HepG2 (cell line): ENCODE data around the gene HIGD1A. TPM values are rescaled to one million over a fixed set of nuclear protein-coding genes. Genes with fewer than 3 reads are reported as not detected.

Experiments
- GATA4 ChIP-seq: sonication (generic); IDR thresholded peaks from 2 replicates; pipeline ENCODE4 v1.6.1; 2016; ENCODE audit warnings: antibody characterized with exemption, low read depth, borderline replicate concordance
- HMG20B ChIP-seq: conservative IDR thresholded peaks from 2 replicates; pipeline ENCODE4 v1.6.1; 2016; ENCODE audit warnings: missing genetic modification reagents, missing compliant biosample characterization
- HOXA9 ChIP-seq: sonication (generic); formaldehyde crosslinking; IDR thresholded peaks from 2 replicates; pipeline ENCODE4 v1.8.1; 2022; ENCODE audit warnings: missing genetic modification reagents, mild to moderate bottlenecking, moderate library complexity, borderline replicate concordance
- IKZF5 ChIP-seq: IDR thresholded peaks from 2 replicates; pipeline ENCODE4 v1.6.1; 2018; ENCODE audit warnings: missing genetic modification reagents, mild to moderate bottlenecking, missing compliant biosample characterization
- KAT8 ChIP-seq: IDR thresholded peaks from 2 replicates; pipeline ENCODE4 v1.6.1; 2016; ENCODE audit warnings: missing genetic modification reagents, missing compliant biosample characterization
- MATR3 ChIP-seq: sonication (generic); formaldehyde crosslinking; IDR thresholded peaks from 2 replicates; pipeline ENCODE4 v1.4.0; 2020; ENCODE audit warnings: missing genetic modification reagents
- PLRG1 ChIP-seq: fragments of 450-650 bp; conservative IDR thresholded peaks from 2 replicates; pipeline ENCODE4 v1.6.1; 2016
- POLR2AphosphoS2 ChIP-seq: IDR thresholded peaks from 2 replicates; pipeline ENCODE4 v1.6.1; 2011; ENCODE audit warnings: low read depth, low read length, improper control_type of control experiment
- STAT5B ChIP-seq: sonication (generic); formaldehyde crosslinking; IDR thresholded peaks from 2 replicates; pipeline ENCODE4 v1.4.0; 2020; ENCODE audit warnings: missing genetic modification reagents
- THAP7 ChIP-seq: sonication (generic); formaldehyde crosslinking; IDR thresholded peaks from 2 replicates; pipeline ENCODE4 v1.8.1; 2023; ENCODE audit warnings: mild to moderate bottlenecking, missing genetic modification reagents
- ZBTB25 ChIP-seq: IDR thresholded peaks from 2 replicates; pipeline ENCODE4 v1.6.1; 2018; ENCODE audit warnings: missing genetic modification reagents
- ZNF101 ChIP-seq: sonication (generic); formaldehyde crosslinking; IDR thresholded peaks from 2 replicates; pipeline ENCODE4 v1.4.0; 2020; ENCODE audit warnings: mild to moderate bottlenecking, low read depth, missing genetic modification reagents, borderline replicate concordance
- ZNF354B ChIP-seq: sonication (generic); formaldehyde crosslinking; IDR thresholded peaks from 2 replicates; pipeline ENCODE4 v1.8.0; 2022; ENCODE audit warnings: mild to moderate bottlenecking, missing genetic modification reagents
- ZNF773 ChIP-seq: sonication (generic); formaldehyde crosslinking; IDR thresholded peaks from 2 replicates; pipeline ENCODE4 v1.4.0; 2020; ENCODE audit warnings: missing genetic modification reagents, borderline replicate concordance
- ZNF782 ChIP-seq: sonication (generic); formaldehyde crosslinking; IDR thresholded peaks from 2 replicates; pipeline ENCODE4 v1.4.0; 2020; ENCODE audit warnings: missing genetic modification reagents, mild to moderate bottlenecking, borderline replicate concordance
- polyA plus RNA-seq, 8 experiments: library from polyadenylated mRNA; depleted of rRNA in 3 of 8; stranded (reverse) in 7 of 8; unstranded in 1 of 8; fragments of >200 nt; fragmentation: Illumina TruSeq in 4 of 8; extraction: Trizol in 4 of 8; gene quantifications; 2 replicates each; pipeline versions ENCODE4 v1.2.1 to v1.2.3, GENCODE V29; 2011 to 2016; ENCODE audit warnings: low read depth in 4 of 8, missing spikeins in 1 of 8, mixed read lengths in 1 of 8; ENCODE audit not compliant: insufficient read depth in 1 of 8
- total RNA-seq, 5 experiments: library from RNA; depleted of rRNA; stranded (reverse); fragments of >200 nt; fragmentation: Illumina TruSeq; extraction: Trizol; gene quantifications; 2 replicates each; pipeline ENCODE4 v1.2.3, GENCODE V29; 2016; ENCODE audit warnings: low read depth in 1 of 5
- TF ChIP-seq, protein P1 (sequence below): sonication (generic); formaldehyde crosslinking; IDR thresholded peaks from 2 replicates; pipeline ENCODE4 v1.4.0; 2020; ENCODE audit warnings: mild to moderate bottlenecking, missing genetic modification reagents, borderline replicate concordance
- TF ChIP-seq, protein P2 (sequence below): sonication (generic); formaldehyde crosslinking; IDR thresholded peaks from 2 replicates; pipeline ENCODE4 v1.4.0; 2020; ENCODE audit warnings: missing genetic modification reagents, borderline replicate concordance
- TF ChIP-seq, protein P3 (sequence below): sonication (generic); formaldehyde crosslinking; conservative IDR thresholded peaks from 2 replicates; pipeline ENCODE4 v1.4.0; 2020; ENCODE audit warnings: missing genetic modification reagents

HIGD1A gene
- total and polyA plus RNA-seq, 2 of the 13 experiments (the other 11 are each of a cell fraction or from before 2014, with no cell fraction given) = 222 to 253 TPM

DNA sequence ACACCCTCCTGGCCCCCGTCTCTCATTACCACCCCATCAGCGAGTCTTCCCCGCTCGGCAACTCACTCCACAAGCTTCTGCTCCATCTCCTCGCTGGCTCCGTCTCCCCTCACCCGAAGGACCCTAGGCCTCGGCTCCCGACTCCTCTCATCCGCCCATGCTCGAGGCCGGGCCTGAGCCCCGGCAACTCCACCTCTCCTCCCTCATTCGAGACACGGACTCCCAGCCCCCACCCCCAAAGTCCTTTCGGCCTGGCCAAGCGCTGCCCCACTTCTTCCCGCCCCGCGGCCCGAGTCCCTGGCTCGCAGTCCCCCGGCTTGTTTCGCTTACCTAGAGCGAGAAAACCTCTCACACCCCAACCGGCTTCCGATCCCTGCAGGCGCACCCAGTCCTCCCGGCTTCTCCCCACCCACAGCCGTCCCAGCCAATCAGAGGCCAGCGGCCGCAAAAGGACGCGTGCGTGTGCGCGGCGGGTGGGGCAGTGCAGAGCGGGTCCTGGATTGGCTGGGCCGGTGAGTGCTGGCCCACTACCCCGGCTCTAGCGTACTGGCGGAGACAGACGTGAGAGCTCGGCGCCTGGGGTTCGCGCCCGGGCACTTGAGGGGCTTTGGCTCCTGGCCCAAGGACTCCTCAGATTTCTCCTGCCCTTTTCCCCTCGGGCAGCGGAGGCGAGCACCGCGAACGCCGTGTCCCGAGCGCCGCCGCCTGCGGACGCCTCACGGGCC is at the start of gene HIGD1A (continued):
- TF ChIP-seq HOXA9 (CRISPR knock-in tag) (no peak), ZNF101 (no peak), GATA4 (peak; percentile 34; the same call in 1 of the 2 replicates), ZBTB25 (CRISPR knock-in tag) (no peak), PLRG1 (no peak), STAT5B (no peak), KAT8 (peak; percentile 69; the same call in 1 of the 2 replicates), POLR2AphosphoS2 (peak; percentile 81), MATR3 (no peak), ZNF773 (CRISPR knock-in tag) (0 out of 2 replicates have a peak, but pooled peaks have one; percentile 21), THAP7 (0 out of 2 replicates have a peak, but pooled peaks have one; percentile 51), IKZF5 (CRISPR knock-in tag) (peak; percentile 61; the same call in 1 of the 2 replicates), ZNF354B (CRISPR knock-in tag) (no peak), ZNF782 (CRISPR knock-in tag) (no peak; the same call in 1 of the 2 replicates), HMG20B (no peak)
- TF ChIP-seq, protein P1, sequence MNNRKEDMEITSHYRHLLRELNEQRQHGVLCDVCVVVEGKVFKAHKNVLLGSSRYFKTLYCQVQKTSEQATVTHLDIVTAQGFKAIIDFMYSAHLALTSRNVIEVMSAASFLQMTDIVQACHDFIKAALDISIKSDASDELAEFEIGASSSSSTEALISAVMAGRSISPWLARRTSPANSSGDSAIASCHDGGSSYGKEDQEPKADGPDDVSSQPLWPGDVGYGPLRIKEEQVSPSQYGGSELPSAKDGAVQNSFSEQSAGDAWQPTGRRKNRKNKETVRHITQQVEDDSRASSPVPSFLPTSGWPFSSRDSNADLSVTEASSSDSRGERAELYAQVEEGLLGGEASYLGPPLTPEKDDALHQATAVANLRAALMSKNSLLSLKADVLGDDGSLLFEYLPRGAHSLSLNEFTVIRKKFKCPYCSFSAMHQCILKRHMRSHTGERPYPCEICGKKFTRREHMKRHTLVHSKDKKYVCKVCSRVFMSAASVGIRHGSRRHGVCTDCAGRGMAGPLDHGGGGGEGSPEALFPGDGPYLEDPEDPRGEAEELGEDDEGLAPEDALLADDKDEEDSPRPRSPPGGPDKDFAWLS (CRISPR knock-in tag) = no peak
- TF ChIP-seq, protein P2, sequence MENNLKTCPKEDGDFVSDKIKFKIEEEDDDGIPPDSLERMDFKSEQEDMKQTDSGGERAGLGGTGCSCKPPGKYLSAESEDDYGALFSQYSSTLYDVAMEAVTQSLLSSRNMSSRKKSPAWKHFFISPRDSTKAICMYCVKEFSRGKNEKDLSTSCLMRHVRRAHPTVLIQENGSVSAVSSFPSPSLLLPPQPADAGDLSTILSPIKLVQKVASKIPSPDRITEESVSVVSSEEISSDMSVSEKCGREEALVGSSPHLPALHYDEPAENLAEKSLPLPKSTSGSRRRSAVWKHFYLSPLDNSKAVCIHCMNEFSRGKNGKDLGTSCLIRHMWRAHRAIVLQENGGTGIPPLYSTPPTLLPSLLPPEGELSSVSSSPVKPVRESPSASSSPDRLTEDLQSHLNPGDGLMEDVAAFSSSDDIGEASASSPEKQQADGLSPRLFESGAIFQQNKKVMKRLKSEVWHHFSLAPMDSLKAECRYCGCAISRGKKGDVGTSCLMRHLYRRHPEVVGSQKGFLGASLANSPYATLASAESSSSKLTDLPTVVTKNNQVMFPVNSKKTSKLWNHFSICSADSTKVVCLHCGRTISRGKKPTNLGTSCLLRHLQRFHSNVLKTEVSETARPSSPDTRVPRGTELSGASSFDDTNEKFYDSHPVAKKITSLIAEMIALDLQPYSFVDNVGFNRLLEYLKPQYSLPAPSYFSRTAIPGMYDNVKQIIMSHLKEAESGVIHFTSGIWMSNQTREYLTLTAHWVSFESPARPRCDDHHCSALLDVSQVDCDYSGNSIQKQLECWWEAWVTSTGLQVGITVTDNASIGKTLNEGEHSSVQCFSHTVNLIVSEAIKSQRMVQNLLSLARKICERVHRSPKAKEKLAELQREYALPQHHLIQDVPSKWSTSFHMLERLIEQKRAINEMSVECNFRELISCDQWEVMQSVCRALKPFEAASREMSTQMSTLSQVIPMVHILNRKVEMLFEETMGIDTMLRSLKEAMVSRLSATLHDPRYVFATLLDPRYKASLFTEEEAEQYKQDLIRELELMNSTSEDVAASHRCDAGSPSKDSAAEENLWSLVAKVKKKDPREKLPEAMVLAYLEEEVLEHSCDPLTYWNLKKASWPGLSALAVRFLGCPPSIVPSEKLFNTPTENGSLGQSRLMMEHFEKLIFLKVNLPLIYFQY = peak; percentile 81
- TF ChIP-seq, protein P3, sequence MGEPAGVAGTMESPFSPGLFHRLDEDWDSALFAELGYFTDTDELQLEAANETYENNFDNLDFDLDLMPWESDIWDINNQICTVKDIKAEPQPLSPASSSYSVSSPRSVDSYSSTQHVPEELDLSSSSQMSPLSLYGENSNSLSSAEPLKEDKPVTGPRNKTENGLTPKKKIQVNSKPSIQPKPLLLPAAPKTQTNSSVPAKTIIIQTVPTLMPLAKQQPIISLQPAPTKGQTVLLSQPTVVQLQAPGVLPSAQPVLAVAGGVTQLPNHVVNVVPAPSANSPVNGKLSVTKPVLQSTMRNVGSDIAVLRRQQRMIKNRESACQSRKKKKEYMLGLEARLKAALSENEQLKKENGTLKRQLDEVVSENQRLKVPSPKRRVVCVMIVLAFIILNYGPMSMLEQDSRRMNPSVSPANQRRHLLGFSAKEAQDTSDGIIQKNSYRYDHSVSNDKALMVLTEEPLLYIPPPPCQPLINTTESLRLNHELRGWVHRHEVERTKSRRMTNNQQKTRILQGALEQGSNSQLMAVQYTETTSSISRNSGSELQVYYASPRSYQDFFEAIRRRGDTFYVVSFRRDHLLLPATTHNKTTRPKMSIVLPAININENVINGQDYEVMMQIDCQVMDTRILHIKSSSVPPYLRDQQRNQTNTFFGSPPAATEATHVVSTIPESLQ (CRISPR knock-in tag) = no peak
